ENCODE results near the gene SPRN.
"Not testable (repeated sequence)": the region's sequence is repeated elsewhere in the genome, so short reads cannot be mapped to it uniquely, and the experiment has no call there.

The SPRN gene

GRCh38 chr10:133456041-133456951, 31.9 kb upstream of the SPRN start:
- no peak for DNase-seq (ENCODE audit: low spot score)

- DNase-seq (ENCODE audit: low spot score): no peak
Observed at GRCh38 chr10:133455611-133456031, 31.2 kb upstream of the SPRN start.

- no peak for DNase-seq (ENCODE audit: low spot score)
Observed at GRCh38 chr10:133455196-133455595, 30.8 kb upstream of the SPRN start.

- DNase-seq (ENCODE audit: low spot score): no peak
Observed at GRCh38 chr10:133454204-133454893, 29.9 kb upstream of the SPRN start.

GRCh38 chr10:133453516-133454203, 29.2 kb upstream of the SPRN start, which contains the start of gene SCART1:
TSS of gene SCART1 (plus strand) at chr10:133453945. CDS start at chr10:133453998, 53 bp downstream.
- DNase-seq (ENCODE audit: low spot score): no peak

GRCh38 chr10:133452453-133452852, 28.0 kb upstream of the SPRN start:
- DNase-seq (ENCODE audit: low spot score): no peak

GRCh38 chr10:133451346-133451745, 26.9 kb upstream of the SPRN start:
- DNase-seq (ENCODE audit: low spot score): no peak

- no peak for DNase-seq (ENCODE audit: low spot score)
Observed at GRCh38 chr10:133448120-133448519, 23.7 kb upstream of the SPRN start.

- DNase-seq (ENCODE audit: low spot score): no peak
Observed at GRCh38 chr10:133446979-133447378, 22.6 kb upstream of the SPRN start.

- DNase-seq (ENCODE audit: low spot score): no peak
Observed at GRCh38 chr10:133445751-133446708, 21.6 kb upstream of the SPRN start.

GRCh38 chr10:133445268-133445732, 20.9 kb upstream of the SPRN start:
- no peak for DNase-seq (ENCODE audit: low spot score)

GRCh38 chr10:133444342-133445267, 20.2 kb upstream of the SPRN start:
- DNase-seq (ENCODE audit: low spot score): no peak

- peak; percentile 7 for DNase-seq (ENCODE audit: low spot score)
Observed at GRCh38 chr10:133442967-133443924, 18.8 kb upstream of the SPRN start.

GRCh38 chr10:133442191-133442966, 18.0 kb upstream of the SPRN start:
- no peak for DNase-seq (ENCODE audit: low spot score)

- no peak for DNase-seq (ENCODE audit: low spot score)
Observed at GRCh38 chr10:133441780-133442179, 17.4 kb upstream of the SPRN start.

- DNase-seq (ENCODE audit: low spot score): not testable (repeated sequence)
Observed at GRCh38 chr10:133441356-133441755, 16.9 kb upstream of the SPRN start.

GRCh38 chr10:133440633-133441285, 16.3 kb upstream of the SPRN start:
- DNase-seq (ENCODE audit: low spot score): no peak
